ENCODE data around the gene R3HDM4. TPM values are rescaled to one million over a fixed set of nuclear protein-coding genes. Genes with fewer than 3 reads are reported as not detected.
A peak's percentile ranks its signal among the peaks of the same experiment; 100 is the strongest.

R3HDM4 gene
- polyA plus RNA-seq, 2 of the 4 experiments (the other 2 are of a cell fraction) = 22.7 to 24.8 TPM

- POLR2A ChIA-PET = no interaction called here
- Histone ChIP-seq H3K27ac (no peak overlapping the region), H3K4me2 (no peak overlapping the region), H3K4me1 (peaks cover 17% of the 10 kb centered on the region; the same call in 2 of the 3 replicates), H3K4me3 (no peak overlapping the region), H3K9me3 (no peaks in the 10 kb centered on the region)
- ATAC-seq (no peak), FAIRE-seq (no peak), DNase-seq (ENCODE audit: low read depth in 1 of 2, low spot score in 1 of 2) (no peak)
- 82% methylated on average over 31 of the region's 84 CpGs for WGBS (ENCODE audit: missing lambda C conversion rate)
- CTCF ChIA-PET = interaction anchor here (0.8 to 5.5 kb wide), 7 partner anchors 17 to 150 kb away, joined by 3 to 93 read pairs (median 4); partner anchors contain the start of gene WDR18
- no peak for TF ChIP-seq SMC3 (IDR thresholded peaks at IDR 0.05)
- TF ChIP-seq USF2 (IDR thresholded peaks at IDR 0.05) = no peak
- TF ChIP-seq, protein P1, sequence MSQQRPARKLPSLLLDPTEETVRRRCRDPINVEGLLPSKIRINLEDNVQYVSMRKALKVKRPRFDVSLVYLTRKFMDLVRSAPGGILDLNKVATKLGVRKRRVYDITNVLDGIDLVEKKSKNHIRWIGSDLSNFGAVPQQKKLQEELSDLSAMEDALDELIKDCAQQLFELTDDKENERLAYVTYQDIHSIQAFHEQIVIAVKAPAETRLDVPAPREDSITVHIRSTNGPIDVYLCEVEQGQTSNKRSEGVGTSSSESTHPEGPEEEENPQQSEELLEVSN (IDR thresholded peaks at IDR 0.05; ENCODE audit: borderline replicate concordance, low read depth) = no peak
- TF ChIP-seq CBX2 (IDR thresholded peaks at IDR 0.05; ENCODE audit: borderline replicate concordance, low read depth) = no peak
- TF ChIP-seq CHD2 (IDR thresholded peaks at IDR 0.05; ENCODE audit: low read length, partially characterized antibody) = no peak
- no peak for TF ChIP-seq SREBF2 (IDR thresholded peaks at IDR 0.05)
- TF ChIP-seq KDM1A (IDR thresholded peaks at IDR 0.05; ENCODE audit: low read depth) = no peak
- no peak for TF ChIP-seq CEBPB (IDR thresholded peaks at IDR 0.05)
- no peak for TF ChIP-seq ZFP36 (IDR thresholded peaks at IDR 0.05; ENCODE audit: borderline replicate concordance, partially characterized antibody)
- no peak for TF ChIP-seq FOSB (CRISPR knock-in tag; IDR thresholded peaks at IDR 0.05)
- no peak for TF ChIP-seq EHF (CRISPR knock-in tag; IDR thresholded peaks at IDR 0.05)
- TF ChIP-seq POLR2A (IDR thresholded peaks at IDR 0.05; ENCODE audit: low read length) = no peak
- TF ChIP-seq NFE2L2 (conservative IDR thresholded peaks at IDR 0.05; ENCODE audit: low read length) = no peak
- no peak for TF ChIP-seq CHD4 (IDR thresholded peaks at IDR 0.05; ENCODE audit: borderline replicate concordance)
These were observed 7.2 kb upstream of the R3HDM4 start for GRCh38 chr19:920051-920864.

DNA sequence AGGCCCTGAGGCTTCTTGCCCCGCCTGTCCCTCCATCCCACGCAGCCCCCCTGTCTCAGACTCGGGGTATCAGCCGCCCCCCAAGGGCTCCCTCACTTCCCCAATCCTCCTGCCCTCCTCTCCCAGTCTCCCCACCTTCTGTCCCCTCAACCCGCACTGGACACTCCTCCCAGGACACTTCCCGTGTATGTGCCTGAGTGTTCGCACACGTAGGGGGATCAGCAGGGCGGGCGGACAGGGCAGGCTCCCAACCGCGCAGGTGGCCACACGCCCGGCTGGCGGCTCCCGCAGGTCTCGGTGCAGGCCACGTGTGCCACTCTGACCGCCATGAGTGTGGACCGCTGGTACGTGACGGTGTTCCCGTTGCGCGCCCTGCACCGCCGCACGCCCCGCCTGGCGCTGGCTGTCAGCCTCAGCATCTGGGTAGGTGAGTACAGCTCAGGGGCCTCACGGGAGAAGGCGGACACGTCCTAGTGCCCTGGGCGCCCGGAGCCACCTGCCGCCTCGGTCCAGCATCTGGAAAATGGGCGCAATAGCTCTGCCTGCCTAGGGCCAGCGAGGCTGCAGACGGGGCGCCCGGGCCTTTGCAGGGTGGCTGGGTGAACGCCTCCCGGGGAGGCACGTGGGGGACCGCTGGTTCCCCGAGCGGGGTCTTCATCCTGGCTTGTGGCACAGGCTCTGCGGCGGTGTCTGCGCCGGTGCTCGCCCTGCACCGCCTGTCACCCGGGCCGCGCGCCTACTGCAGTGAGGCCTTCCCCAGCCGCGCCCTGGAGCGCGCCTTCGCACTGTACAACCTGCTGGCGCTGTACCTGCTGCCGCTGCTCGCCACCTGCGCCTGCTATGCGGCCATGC lies 6.4 kb upstream of the R3HDM4 start:
- Histone ChIP-seq H3K9me3 (no peaks in the 10 kb centered on the region), H3K27ac (no peak overlapping the region), H3K4me2 (no peak overlapping the region), H3K4me1 (peaks cover 14% of the 10 kb centered on the region; the same call in 1 of the 3 replicates), H3K4me3 (no peak overlapping the region)
- CTCF ChIA-PET = interaction anchor here (0.8 to 2.2 kb wide), 3 partner anchors 69 to 150 kb away, joined by 3 to 5 read pairs (median 3); no protein-coding TSS in a partner anchor
- DNase-seq (ENCODE audit: low read depth in 1 of 2, low spot score in 1 of 2) (no peak), FAIRE-seq (no peak), ATAC-seq (no peak)
- POLR2A ChIA-PET = no interaction called here
- TF ChIP-seq RNF2 (IDR thresholded peaks at IDR 0.05; ENCODE audit: borderline replicate concordance, low read depth) (no peak), KDM1A (IDR thresholded peaks at IDR 0.05; ENCODE audit: low read depth) (0 out of 2 replicates have a peak, but pooled peaks have one; percentile 23)
- WGBS (ENCODE audit: missing lambda C conversion rate) = 89% methylated on average over 22 of the region's 68 CpGs

- Histone ChIP-seq H3K9me3 (no peaks in the 10 kb centered on the region), H3K4me2 (peak overlapping the region; percentile 98), H3K27ac (peak overlapping the region in 1 of 2 experiments; percentile 85; a peak in 2 of 6 replicates), H3K4me3 (no peak overlapping the region; the same call in 1 of the 3 replicates), H3K4me1 (peaks cover 14% of the 10 kb centered on the region; the same call in 1 of the 3 replicates)
- FAIRE-seq (no peak), ATAC-seq (peak; percentile 21 to 28; a peak in 3 of 6 replicates), DNase-seq (ENCODE audit: low read depth in 1 of 2, low spot score in 1 of 2) (no peak)
- POLR2A ChIA-PET = no interaction called here
- whole genome bisulfite sequencing (ENCODE audit: missing lambda C conversion rate) = 47% methylated on average over 2 of the region's 58 CpGs
- CTCF ChIA-PET = interaction anchor here (0.7 to 1.1 kb wide), 3 partner anchors 40 to 149 kb away, joined by 3 to 5 read pairs (median 4); partner anchors contain the start of gene WDR18
- no peak for TF ChIP-seq FOXS1 (CRISPR knock-in tag; IDR thresholded peaks at IDR 0.05)
These were observed 5.6 kb upstream of the R3HDM4 start for GRCh38 chr19:918481-919198.

Data from A549 (cell line).